ENCODE data around the gene ACTG1.

- TF ChIP-seq FOXM1 (IDR thresholded peaks at IDR 0.05; ENCODE audit: borderline replicate concordance) (no peak), SUZ12 (IDR thresholded peaks at IDR 0.05) (no peak), SP1 (IDR thresholded peaks at IDR 0.05) (no peak)
Measured at GRCh38 chr17:81493198-81494038, 19.2 kb downstream of the ACTG1 start.

Measured in HEK293T (cell line).